ENCODE data around the gene TCEANC2. TPM values are rescaled to one million over a fixed set of nuclear protein-coding genes. Genes with fewer than 3 reads are reported as not detected.

Gene TCEANC2
- total RNA-seq, 1 experiment from 2014 or later = 2.3 TPM

Small RNA genes lying within 50 kb of the gene (small RNA-seq; reads per million reads assigned to genes)
- gene AL353898.1 = 0 reads per million in 2 experiments
- 0 reads per million in 2 experiments for gene AL353898.2

Other genes starting within 250 kb of the TCEANC2 start
- gene NDC1, start 215.3 kb upstream of the TCEANC2 start, total RNA-seq (2014; rRNA removed; shearing (Covaris generic)) = 47.9 and 51.0 TPM in 2 replicates
- gene YIPF1, start 163.8 kb upstream of the TCEANC2 start, total RNA-seq (2014; rRNA removed; shearing (Covaris generic)) = 13.2 and 17.5 TPM in 2 replicates
- gene DIO1, start 159.4 kb upstream of the TCEANC2 start, total RNA-seq (2014; rRNA removed; shearing (Covaris generic)) = not detected in 2 replicates
- 25.9 and 32.6 TPM in 2 replicates for gene IFT25, start 107.9 kb upstream of the TCEANC2 start, total RNA-seq (2014; rRNA removed; shearing (Covaris generic))
- 17.6 and 18.3 TPM in 2 replicates for gene LRRC42, start 107.3 kb upstream of the TCEANC2 start, total RNA-seq (2014; rRNA removed; shearing (Covaris generic))
- 0.52 TPM in 1 of 2 replicates, not detected in the other for gene LDLRAD1, start 35.4 kb upstream of the TCEANC2 start, total RNA-seq (2014; rRNA removed; shearing (Covaris generic))
- 131 and 161 TPM in 2 replicates for gene TMEM59, start 404 bp upstream of the TCEANC2 start, total RNA-seq (2014; rRNA removed; shearing (Covaris generic))
- gene CDCP2, start 99.4 kb downstream of the TCEANC2 start, total RNA-seq (2014; rRNA removed; shearing (Covaris generic)) = not detected in 2 replicates
- gene CYB5RL, start 146.4 kb downstream of the TCEANC2 start, total RNA-seq (2014; rRNA removed; shearing (Covaris generic)) = 2.8 and 3.2 TPM in 2 replicates
- gene MRPL37, start 146.6 kb downstream of the TCEANC2 start, total RNA-seq (2014; rRNA removed; shearing (Covaris generic)) = 152 and 175 TPM in 2 replicates